Left ventricle myocardium inferior (tissue), 1 donor: ENCODE data around the gene SH3BGR. TPM values are rescaled to one million over a fixed set of nuclear protein-coding genes. Genes with fewer than 3 reads are reported as not detected.

Experiments
- DNase-seq: peaks from one replicate; pipeline ENCODE4 v3.0.0-alpha.2; 2020
- H3K27ac ChIP-seq: fragments of 200-600 bp; replicated peaks from 2 replicates; pipeline ENCODE4 v1.8.0; 2021
- H3K27me3 ChIP-seq: fragments of 200-600 bp; 2 replicates; pipeline ENCODE4 v1.8.0; 2021; ENCODE audit warnings: low read depth
- H3K36me3 ChIP-seq: fragments of 200-600 bp; 2 replicates; pipeline ENCODE4 v1.8.0; 2021
- H3K4me1 ChIP-seq: fragments of 200-600 bp; 2 replicates; pipeline ENCODE4 v1.8.0; 2021
- H3K4me3 ChIP-seq: fragments of 200-600 bp; 2 replicates; pipeline ENCODE4 v1.8.0; 2021; ENCODE audit warnings: mild to moderate bottlenecking, moderate library complexity
- H3K9me3 ChIP-seq: fragments of 200-600 bp; replicated peaks from 2 replicates; pipeline ENCODE4 v1.8.0; 2021
- intact Hi-C: fragments of 100-400 bp; cut with micrococcal nuclease; formaldehyde crosslinking; loops from one replicate; pipeline ENCODE4 v1.11.0; 2022
- total RNA-seq: library from RNA; stranded (reverse); fragmentation: NEBNext Ultra II Directional; extraction: Animal tissue kit (Norgen Biotek cat#: 25700); gene quantifications from one replicate; pipeline ENCODE4 v1.2.1, GENCODE V29; 2021
- TF ChIP-seq, protein P1 (sequence below): fragments of 200-600 bp; IDR thresholded peaks from 2 replicates; pipeline ENCODE4 v1.8.0; 2021; ENCODE audit warnings: antibody characterized with exemption, mild to moderate bottlenecking, borderline replicate concordance
- donor health status: DM: no; HTN: yes; CAD: no; lungs with severe emphysema.

The SH3BGR gene
- total RNA-seq, 1 donor from 2014 or later = 103 TPM

GRCh38 chr21:39481886-39482285 is 30.1 kb downstream of the SH3BGR start:
- H3K4me3 ChIP-seq = no peak overlapping the region
- no peak overlapping the region for H3K27ac ChIP-seq
- TF ChIP-seq, protein P1, sequence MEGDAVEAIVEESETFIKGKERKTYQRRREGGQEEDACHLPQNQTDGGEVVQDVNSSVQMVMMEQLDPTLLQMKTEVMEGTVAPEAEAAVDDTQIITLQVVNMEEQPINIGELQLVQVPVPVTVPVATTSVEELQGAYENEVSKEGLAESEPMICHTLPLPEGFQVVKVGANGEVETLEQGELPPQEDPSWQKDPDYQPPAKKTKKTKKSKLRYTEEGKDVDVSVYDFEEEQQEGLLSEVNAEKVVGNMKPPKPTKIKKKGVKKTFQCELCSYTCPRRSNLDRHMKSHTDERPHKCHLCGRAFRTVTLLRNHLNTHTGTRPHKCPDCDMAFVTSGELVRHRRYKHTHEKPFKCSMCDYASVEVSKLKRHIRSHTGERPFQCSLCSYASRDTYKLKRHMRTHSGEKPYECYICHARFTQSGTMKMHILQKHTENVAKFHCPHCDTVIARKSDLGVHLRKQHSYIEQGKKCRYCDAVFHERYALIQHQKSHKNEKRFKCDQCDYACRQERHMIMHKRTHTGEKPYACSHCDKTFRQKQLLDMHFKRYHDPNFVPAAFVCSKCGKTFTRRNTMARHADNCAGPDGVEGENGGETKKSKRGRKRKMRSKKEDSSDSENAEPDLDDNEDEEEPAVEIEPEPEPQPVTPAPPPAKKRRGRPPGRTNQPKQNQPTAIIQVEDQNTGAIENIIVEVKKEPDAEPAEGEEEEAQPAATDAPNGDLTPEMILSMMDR = no peak
- no peaks in the 10 kb centered on the region for H3K36me3 ChIP-seq
- H3K9me3 ChIP-seq = no peaks in the 10 kb centered on the region
- intact Hi-C loops = no loop called here
- DNase-seq = no peak
- peaks cover 16% of the 10 kb centered on the region for H3K4me1 ChIP-seq
- H3K27me3 ChIP-seq = no peaks in the 10 kb centered on the region

DNA sequence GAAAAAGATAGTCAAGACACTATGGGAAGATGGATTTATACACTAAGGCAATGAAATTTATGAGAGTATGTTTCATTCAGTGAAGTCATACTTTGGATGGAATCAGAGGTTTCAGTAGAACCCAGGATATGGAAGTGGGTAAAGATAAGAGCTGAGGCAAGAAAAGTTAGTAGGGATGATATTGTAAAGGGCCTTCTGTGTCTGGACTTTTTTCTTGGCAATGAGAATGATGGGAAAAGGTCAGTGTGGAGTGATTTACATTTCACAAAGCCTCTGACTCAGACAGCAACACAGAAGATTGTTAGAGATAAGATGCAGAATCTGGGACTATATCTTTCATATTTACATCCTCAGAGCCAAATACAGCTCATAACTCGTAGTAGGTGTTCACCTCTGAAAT is 32.1 kb downstream of the SH3BGR start:
- TF ChIP-seq, protein P1 = no peak
- Histone ChIP-seq H3K4me1 (peaks cover 16% of the 10 kb centered on the region), H3K4me3 (no peak overlapping the region), H3K36me3 (peaks cover 4% of the 10 kb centered on the region), H3K27me3 (no peaks in the 10 kb centered on the region), H3K27ac (no peak overlapping the region), H3K9me3 (no peaks in the 10 kb centered on the region)
- intact Hi-C loops = no loop called here
- DNase-seq = no peak

GRCh38 chr21:39484711-39485276 is 33.0 kb downstream of the SH3BGR start:
- no peaks in the 10 kb centered on the region for H3K27me3 ChIP-seq
- no peak for DNase-seq
- no peak overlapping the region for H3K4me3 ChIP-seq
- peaks cover 4% of the 10 kb centered on the region for H3K36me3 ChIP-seq
- H3K4me1 ChIP-seq = peaks cover 16% of the 10 kb centered on the region
- intact Hi-C loops = no loop called here
- TF ChIP-seq, protein P1 = no peak
- H3K9me3 ChIP-seq = no peaks in the 10 kb centered on the region
- H3K27ac ChIP-seq = no peak overlapping the region

DNA sequence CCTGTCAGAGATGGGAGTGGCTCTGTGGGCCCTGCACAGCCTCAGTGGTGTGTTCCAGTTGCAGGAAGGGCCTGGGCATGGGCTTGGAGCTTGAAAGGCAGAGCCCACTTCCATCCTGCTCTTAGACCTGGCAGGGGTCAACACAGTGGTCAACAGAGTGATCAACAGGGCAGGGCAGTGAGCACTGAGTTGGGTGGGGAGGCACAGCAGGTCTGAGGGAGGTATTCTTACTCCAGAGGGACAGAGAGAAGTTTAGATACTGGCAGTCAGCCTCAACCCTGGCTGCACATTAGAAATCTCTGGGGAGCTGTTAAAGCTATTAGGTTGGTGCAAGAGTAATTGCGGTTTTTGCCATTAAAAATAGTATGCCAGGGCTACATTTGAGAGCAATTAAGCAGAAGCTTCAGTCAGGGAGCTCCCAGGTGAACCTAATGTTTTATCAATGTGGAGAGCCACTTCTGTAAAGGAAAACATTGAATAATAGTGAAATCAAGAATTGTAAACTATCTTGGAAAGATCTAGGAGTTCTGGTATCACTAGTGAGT is 37.7 kb downstream of the SH3BGR start:
- intact Hi-C loops = no loop called here
- H3K4me1 ChIP-seq = peaks cover 6% of the 10 kb centered on the region
- H3K36me3 ChIP-seq = peaks cover 4% of the 10 kb centered on the region
- H3K27me3 ChIP-seq = no peaks in the 10 kb centered on the region
- TF ChIP-seq, protein P1 = no peak
- H3K9me3 ChIP-seq = peaks cover 14% of the 10 kb centered on the region
- no peak overlapping the region for H3K4me3 ChIP-seq
- DNase-seq = no peak
- no peak overlapping the region for H3K27ac ChIP-seq

GRCh38 chr21:39499156-39499555 is 47.4 kb downstream of the SH3BGR start:
- no peak overlapping the region for H3K4me3 ChIP-seq
- peaks cover 10% of the 10 kb centered on the region for H3K9me3 ChIP-seq
- intact Hi-C loops = no loop called here
- no peaks in the 10 kb centered on the region for H3K36me3 ChIP-seq
- no peaks in the 10 kb centered on the region for H3K27me3 ChIP-seq
- DNase-seq = no peak
- TF ChIP-seq, protein P1 = no peak
- H3K4me1 ChIP-seq = peaks cover 5% of the 10 kb centered on the region
- no peak overlapping the region for H3K27ac ChIP-seq
